SK-N-MC (cell line): ENCODE results near the gene SLC51A.

ENCODE experiments used
- EZH2 ChIP-seq: fragments of 200-600 bp; sonication (generic); IDR thresholded peaks from one replicate; pipeline ENCODE4 v1.6.1; 2017; ENCODE audit warnings: antibody characterized with exemption
- FOXP2 ChIP-seq: optimal IDR thresholded peaks from 2 replicates; pipeline ENCODE3; 2011; ENCODE audit warnings: mild to moderate bottlenecking, moderate library complexity; ENCODE audit not compliant: insufficient read depth; ENCODE audit errors: extremely low read length, control extremely low read depth
- POLR2AphosphoS5 ChIP-seq: IDR thresholded peaks from 2 replicates; pipeline ENCODE4 v1.6.1; 2012; ENCODE audit warnings: mild to moderate bottlenecking, low read depth, low read length, borderline replicate concordance

- TF ChIP-seq POLR2AphosphoS5 (no peak), EZH2 (no peak), FOXP2 (no peak)
These were observed 41.2 kb upstream of the SLC51A start for GRCh38 chr3:196175116-196175625.
